SK-N-SH treated with all-trans-retinoic acid at 6 μM for 48 hours (cell line): Measurements from ENCODE around the gene MARK1.
"Not testable (repeated sequence)": the region's sequence is repeated elsewhere in the genome, so short reads cannot be mapped to it uniquely, and the experiment has no call there.

Experiments used
- GLIS3 ChIP-seq: fragments of 250-450 bp; sonication (Bioruptor Pico); IDR thresholded peaks from 2 replicates; pipeline ENCODE4 v1.5.0; 2020; ENCODE audit warnings: mild to moderate bottlenecking, moderate library complexity
- ISL1 ChIP-seq: fragments of 250-450 bp; sonication (Bioruptor Pico); IDR thresholded peaks from 2 replicates; pipeline ENCODE4 v2.1.2; 2022; ENCODE audit warnings: mild to moderate bottlenecking, moderate library complexity
- OSR1 ChIP-seq: fragments of 250-450 bp; sonication (Bioruptor Pico); IDR thresholded peaks from 2 replicates; pipeline ENCODE4 v1.8.0; 2022; ENCODE audit warnings: moderate library complexity, mild to moderate bottlenecking, inconsistent platforms
- RARB ChIP-seq: fragments of 250-450 bp; sonication (Bioruptor Pico); IDR thresholded peaks from 2 replicates; pipeline ENCODE4 v1.8.0; 2021; ENCODE audit warnings: mild to moderate bottlenecking, moderate library complexity
- SNAI2 ChIP-seq: fragments of 250-450 bp; sonication (Bioruptor Pico); IDR thresholded peaks from 2 replicates; pipeline ENCODE4 v1.5.0; 2020; ENCODE audit warnings: mild to moderate bottlenecking, moderate library complexity
- TOX ChIP-seq: fragments of 250-450 bp; sonication (Bioruptor Pico); IDR thresholded peaks from 2 replicates; pipeline ENCODE4 v1.8.0; 2021; ENCODE audit warnings: mild to moderate bottlenecking, moderate library complexity, borderline replicate concordance
- ZFP3 ChIP-seq: fragments of 250-450 bp; sonication (Bioruptor Pico); IDR thresholded peaks from 2 replicates; pipeline ENCODE4 v1.5.0; 2020; ENCODE audit warnings: mild to moderate bottlenecking, moderate library complexity
- ZNF8 ChIP-seq: fragments of 450-650 bp; formaldehyde crosslinking; IDR thresholded peaks from 2 replicates; pipeline ENCODE4 v1.5.0; 2020; ENCODE audit warnings: mild to moderate bottlenecking, moderate library complexity
- TF ChIP-seq, protein P1 (sequence below): fragments of 250-450 bp; sonication (Bioruptor Pico); IDR thresholded peaks from 2 replicates; pipeline ENCODE4 v1.5.1; 2020; ENCODE audit warnings: low read depth, mild to moderate bottlenecking, moderate library complexity
- TF ChIP-seq, protein P2 (sequence below): fragments of 250-450 bp; sonication (Bioruptor Pico); IDR thresholded peaks from 2 replicates; pipeline ENCODE4 v1.8.0; 2021; ENCODE audit warnings: low read depth, mild to moderate bottlenecking, moderate library complexity, borderline replicate concordance
- TF ChIP-seq, protein P3 (sequence below): fragments of 250-450 bp; sonication (Bioruptor Pico); IDR thresholded peaks from 2 replicates; pipeline ENCODE4 v1.8.0; 2020; ENCODE audit warnings: mild to moderate bottlenecking, moderate library complexity, borderline replicate concordance

DNA sequence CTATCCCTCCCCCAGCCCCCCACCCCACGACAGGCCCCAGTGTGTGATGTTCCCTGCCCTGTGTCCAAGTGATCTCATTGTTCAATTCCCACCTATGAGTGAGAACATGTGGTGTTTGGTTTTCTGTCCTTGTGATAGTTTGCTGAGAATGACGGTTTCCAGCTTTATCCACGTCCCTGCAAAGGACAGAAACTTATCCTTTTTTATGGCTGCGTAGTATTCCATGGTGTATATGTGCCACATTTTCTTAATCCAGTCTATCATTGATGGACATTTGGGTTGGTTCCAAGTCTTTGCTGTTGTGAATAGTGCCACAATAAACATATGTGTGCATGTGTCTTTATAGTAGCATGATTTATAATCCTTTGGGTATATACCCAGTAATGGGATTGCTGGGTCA, 77.7 kb downstream of the MARK1 start:
- TF ChIP-seq ZFP3; TOX (CRISPR knock-in tag); ISL1; GLIS3 (CRISPR knock-in tag); RARB (CRISPR knock-in tag); SNAI2 (CRISPR knock-in tag); OSR1 (CRISPR knock-in tag); ZNF8: not testable (repeated sequence)
- TF ChIP-seq, protein P1, sequence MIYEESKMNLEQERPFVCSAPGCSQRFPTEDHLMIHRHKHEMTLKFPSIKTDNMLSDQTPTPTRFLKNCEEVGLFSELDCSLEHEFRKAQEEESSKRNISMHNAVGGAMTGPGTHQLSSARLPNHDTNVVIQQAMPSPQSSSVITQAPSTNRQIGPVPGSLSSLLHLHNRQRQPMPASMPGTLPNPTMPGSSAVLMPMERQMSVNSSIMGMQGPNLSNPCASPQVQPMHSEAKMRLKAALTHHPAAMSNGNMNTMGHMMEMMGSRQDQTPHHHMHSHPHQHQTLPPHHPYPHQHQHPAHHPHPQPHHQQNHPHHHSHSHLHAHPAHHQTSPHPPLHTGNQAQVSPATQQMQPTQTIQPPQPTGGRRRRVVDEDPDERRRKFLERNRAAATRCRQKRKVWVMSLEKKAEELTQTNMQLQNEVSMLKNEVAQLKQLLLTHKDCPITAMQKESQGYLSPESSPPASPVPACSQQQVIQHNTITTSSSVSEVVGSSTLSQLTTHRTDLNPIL (CRISPR knock-in tag), result not testable (repeated sequence)
- TF ChIP-seq, protein P2, sequence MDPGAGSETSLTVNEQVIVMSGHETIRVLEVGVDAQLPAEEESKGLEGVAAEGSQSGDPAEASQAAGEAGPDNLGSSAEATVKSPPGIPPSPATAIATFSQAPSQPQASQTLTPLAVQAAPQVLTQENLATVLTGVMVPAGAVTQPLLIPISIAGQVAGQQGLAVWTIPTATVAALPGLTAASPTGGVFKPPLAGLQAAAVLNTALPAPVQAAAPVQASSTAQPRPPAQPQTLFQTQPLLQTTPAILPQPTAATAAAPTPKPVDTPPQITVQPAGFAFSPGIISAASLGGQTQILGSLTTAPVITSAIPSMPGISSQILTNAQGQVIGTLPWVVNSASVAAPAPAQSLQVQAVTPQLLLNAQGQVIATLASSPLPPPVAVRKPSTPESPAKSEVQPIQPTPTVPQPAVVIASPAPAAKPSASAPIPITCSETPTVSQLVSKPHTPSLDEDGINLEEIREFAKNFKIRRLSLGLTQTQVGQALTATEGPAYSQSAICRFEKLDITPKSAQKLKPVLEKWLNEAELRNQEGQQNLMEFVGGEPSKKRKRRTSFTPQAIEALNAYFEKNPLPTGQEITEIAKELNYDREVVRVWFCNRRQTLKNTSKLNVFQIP, result not testable (repeated sequence)
- TF ChIP-seq, protein P3, sequence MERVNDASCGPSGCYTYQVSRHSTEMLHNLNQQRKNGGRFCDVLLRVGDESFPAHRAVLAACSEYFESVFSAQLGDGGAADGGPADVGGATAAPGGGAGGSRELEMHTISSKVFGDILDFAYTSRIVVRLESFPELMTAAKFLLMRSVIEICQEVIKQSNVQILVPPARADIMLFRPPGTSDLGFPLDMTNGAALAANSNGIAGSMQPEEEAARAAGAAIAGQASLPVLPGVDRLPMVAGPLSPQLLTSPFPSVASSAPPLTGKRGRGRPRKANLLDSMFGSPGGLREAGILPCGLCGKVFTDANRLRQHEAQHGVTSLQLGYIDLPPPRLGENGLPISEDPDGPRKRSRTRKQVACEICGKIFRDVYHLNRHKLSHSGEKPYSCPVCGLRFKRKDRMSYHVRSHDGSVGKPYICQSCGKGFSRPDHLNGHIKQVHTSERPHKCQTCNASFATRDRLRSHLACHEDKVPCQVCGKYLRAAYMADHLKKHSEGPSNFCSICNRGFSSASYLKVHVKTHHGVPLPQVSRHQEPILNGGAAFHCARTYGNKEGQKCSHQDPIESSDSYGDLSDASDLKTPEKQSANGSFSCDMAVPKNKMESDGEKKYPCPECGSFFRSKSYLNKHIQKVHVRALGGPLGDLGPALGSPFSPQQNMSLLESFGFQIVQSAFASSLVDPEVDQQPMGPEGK (CRISPR knock-in tag), result not testable (repeated sequence)
